Stimulated activated CD4-positive, alpha-beta T cell treated with anti-CD3 and anti-CD28 coated beads, Interleukin-2, amount 100 ng/mL, for 24 hours (primary cell): ENCODE results near the gene PARD3.

Experiments
- DNase-seq, 2 donors: peaks; one replicate each; pipeline ENCODE4 v3.0.0-alpha.2; 2020

Gene PARD3

DNA sequence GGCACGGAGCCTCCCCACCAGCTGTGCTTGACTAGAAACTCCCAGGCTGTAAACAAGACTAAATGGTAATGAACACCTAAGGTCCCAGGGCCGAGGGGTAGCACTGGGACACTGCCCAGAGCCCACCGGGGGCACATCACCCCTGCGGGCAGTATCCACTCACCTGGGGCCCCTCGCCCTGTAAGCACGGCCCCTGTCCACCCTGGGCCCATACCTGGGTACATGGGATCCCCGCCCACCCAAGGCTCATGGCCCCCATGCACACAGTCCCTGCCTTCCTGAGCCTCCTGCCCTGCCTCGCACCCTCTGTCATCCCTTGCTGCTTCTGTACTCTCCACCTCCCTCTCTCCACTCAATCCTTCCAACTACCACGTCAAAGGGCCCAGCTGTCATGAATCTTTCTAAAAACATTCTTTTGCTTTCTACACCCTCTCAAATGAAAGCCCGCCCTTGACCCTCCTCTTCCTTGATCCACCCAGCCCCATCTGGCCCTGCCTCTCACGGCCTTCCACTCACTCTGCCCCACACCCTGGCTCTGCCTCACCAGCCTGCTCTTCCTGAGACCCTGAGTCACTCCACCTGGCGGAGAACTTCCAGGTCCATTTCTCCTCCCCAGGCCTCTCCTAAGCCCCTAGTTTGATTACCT is 173.1 kb downstream of the PARD3 start:
- DNase-seq: no peak

- DNase-seq: no peak
These were observed 173.8 kb downstream of the PARD3 start for GRCh38 chr10:34641147-34641912.

GRCh38 chr10:34638406-34639054 is 176.6 kb downstream of the PARD3 start:
- peak; percentile 77 to 78 for DNase-seq

DNA sequence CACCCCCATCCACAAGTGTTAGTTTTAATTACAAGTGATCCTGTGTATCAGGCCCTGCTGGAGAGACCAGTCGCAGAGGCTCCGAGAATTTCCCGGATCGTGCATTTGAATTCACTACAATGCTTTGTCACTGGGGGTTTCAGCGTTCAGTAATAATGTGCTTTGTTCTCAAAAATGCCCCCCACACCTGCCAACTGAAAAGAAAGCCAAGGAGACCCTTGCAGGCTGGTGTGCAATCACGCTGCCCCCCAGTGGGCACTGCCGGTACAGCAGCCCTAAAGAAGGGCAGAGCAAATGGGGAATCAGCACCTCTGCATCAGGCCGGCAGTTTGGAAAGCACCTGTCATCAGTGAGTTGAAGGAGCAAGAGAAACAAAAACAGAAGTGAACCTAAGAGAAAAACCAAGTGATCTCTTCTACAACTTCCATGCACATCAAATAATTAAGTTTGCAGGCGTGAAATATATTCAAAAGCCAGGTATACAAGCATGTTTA is 177.6 kb downstream of the PARD3 start:
- peak; percentile 73 to 78 for DNase-seq

GRCh38 chr10:34635111-34635510 is 180.0 kb downstream of the PARD3 start:
- DNase-seq: no peak

- no peak for DNase-seq
These were observed 181.7 kb downstream of the PARD3 start for GRCh38 chr10:34633374-34633773.

DNA sequence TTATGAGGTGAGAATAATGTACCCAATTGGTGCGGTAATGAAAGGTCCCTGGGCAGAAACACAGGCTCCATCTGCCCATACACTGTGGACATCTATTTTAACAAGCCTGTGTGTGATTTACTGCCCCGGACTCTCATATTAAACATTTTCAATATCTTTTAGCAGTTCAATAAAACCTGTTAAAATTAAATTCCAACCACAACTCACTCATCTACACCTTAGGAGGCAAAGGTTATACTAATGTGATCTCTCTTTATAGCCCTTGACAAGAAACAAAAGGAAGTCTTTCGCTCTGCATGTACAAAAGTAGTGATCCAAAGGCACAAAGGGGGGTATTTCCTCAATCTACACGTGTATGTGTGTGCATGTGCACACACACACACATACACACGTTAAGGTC is 186.0 kb downstream of the PARD3 start:
- no peak for DNase-seq

DNA sequence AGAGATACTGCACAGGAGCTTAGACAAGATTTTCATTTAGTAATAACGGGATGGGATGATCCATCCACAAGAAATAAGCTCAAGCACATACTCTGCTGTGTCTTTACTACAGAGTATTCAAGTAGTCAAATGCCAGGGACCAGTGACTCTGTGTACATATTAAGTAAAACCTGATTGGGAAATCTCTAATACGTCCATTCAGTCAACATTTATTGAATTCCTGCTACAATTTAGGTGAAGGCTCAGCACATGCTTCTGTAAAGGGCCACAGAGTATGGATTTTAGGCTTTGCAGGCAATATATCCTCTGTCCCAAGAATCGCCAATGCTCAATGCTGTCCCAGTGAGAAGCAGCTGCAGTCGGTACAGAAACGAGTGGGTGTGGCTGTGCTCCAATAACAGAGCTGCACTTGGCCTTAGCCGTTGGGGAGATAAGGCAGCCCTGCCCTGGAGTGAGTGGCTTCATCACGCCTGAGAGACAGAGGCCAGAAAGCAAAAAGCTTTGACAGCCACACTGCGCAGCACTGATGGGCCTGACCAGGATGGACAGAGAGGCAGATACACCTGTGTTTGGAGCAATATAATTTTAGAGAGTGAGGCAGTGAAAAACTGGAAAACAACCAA is 186.8 kb downstream of the PARD3 start:
- no peak for DNase-seq

GRCh38 chr10:34627741-34628140 is 187.4 kb downstream of the PARD3 start:
- no peak for DNase-seq

GRCh38 chr10:34627331-34627730 is 187.8 kb downstream of the PARD3 start:
- DNase-seq: no peak

GRCh38 chr10:34626158-34626880 is 188.8 kb downstream of the PARD3 start:
- DNase-seq: no peak

DNA sequence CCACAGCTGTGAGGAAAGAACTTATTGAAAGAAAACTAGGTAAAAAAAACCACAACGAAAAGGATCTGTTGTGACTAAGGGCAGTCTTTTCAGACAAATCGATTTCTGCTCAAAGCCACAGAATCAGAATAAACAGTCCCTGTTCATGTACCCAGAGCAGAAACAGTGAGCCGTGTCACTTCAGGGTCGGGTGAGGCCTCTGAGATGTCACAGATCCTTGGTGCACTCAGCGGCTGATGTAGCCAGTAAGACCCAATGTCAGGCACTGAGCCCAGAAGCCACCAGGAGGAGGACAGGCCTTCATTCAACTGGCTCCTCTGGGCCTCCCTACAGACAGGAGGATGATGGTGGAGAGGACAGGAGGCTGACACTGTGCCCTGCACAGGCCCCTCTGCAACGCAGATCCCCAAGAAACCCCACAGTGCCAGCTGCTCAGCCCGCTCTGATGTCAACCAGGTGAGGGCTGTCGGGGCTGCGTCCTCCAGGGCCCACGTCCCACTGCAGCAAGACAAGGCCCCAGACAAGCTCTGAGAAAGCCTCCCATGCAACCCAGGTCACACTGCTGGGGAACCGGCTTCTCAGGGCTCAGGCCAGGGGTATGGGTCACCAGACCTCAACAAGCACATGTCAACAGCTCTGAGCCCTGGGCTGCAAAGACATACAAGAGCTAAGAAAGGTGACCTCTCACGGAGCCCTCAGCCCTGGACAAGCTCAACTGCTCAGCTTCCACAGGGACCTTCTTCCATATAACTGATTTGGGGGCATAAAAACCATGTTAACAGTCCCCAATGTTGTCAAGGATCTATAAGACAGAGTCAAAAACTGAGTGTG is 190.6 kb downstream of the PARD3 start:
- no peak for DNase-seq

- DNase-seq: no peak
These were observed 192.2 kb downstream of the PARD3 start for GRCh38 chr10:34622945-34623344.

GRCh38 chr10:34618611-34619010 is 196.5 kb downstream of the PARD3 start:
- DNase-seq: no peak

- no peak for DNase-seq
These were observed 199.3 kb downstream of the PARD3 start for GRCh38 chr10:34615770-34616169.

DNA sequence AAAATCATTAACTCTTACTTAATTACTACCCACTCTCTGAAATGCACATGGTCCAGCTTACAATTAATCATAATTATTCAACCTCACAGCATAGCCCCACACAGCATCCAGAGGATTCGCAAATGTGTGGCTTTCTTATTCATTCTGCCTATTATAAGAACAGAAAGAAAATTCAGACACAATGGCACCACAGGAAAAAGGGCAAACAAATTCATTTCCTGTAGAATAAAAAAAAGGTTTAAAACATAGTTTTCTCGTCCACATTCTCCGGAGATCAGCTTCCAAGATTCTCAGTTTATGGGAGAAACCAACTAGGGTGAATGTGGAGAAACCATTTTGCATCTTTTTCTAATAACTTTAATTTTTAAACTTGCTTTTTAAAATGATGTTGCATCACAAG is 201.6 kb downstream of the PARD3 start:
- DNase-seq: no peak

DNA sequence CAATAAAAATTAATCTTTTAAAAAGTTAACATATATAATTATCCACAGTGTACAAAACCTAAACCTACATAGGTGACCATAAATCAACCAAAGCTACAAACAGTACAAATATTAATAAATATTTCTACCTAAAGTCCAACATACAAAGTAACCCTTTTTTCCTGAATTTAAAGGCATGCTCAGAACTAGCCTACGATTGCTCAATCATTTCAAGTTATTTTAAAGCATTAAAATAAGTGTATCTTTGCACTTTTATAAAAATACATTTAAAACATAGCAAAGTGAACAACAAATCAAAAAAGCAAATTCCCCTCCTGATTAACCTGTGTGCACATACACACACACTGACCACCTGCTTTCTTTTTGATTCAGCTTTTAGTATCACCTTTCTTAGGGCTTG is 202.2 kb downstream of the PARD3 start:
- DNase-seq: no peak

DNA sequence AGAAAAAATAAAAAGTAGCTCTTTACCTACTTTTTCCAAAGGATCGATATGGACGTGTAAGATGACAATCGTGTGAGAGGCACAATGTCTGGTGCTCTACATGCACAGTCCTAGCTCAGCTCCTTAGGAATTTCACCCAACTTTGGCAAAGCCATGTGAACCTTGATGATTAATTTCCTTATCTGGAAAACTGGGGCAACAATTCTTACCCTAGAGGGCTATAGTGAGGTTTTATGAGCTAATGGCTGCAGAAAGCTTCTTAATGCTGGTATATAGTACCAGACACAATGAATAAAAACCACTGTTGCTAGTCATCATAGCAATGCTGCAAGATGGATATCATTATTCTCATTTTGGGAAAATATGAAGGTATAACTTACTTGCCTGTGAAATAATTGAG is 202.7 kb downstream of the PARD3 start:
- no peak for DNase-seq

DNA sequence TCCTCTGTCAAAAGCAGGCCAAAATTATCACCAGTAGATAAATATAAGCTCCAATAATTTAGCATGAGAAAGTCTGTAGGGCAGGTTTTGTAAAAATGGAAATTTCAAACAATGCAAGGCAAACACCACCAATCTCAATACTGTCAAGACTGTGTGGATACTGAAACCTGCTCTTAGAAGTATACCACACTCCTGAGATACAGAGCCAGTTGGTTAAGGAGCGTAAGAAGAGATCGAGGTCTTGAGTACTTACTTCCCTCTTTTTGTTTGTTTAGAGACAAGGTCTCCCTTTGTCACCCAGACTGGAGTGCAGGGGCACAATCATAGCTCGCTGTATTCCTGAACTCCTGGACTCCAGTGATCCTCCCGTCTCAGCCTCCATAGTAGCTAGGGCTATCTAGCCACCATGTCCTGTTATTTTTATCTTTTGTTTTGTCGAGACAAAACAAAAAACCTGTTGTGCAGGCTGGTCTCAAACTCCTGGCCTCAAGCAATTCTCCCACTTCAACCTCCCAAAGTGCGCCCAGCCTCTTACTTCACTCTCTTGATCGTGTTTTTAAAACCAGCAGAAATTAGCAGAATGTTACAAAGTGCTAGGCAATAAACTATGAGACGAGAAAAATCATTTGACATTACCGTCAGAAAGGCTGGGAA is 205.7 kb downstream of the PARD3 start:
- DNase-seq: no peak

- DNase-seq: no peak
These were observed 207.2 kb downstream of the PARD3 start for GRCh38 chr10:34607894-34608293.

- no peak for DNase-seq
These were observed 208.2 kb downstream of the PARD3 start for GRCh38 chr10:34606890-34607289.
